Smooth muscle cell (in vitro differentiated cells): Measurements from ENCODE around the gene ESAM. TPM values are rescaled to one million over a fixed set of nuclear protein-coding genes. Genes with fewer than 3 reads are reported as not detected.
A peak's percentile ranks its signal among the peaks of the same experiment; 100 is the strongest.

Experiments
- DNase-seq: peaks from one replicate; lab custom pipeline; 2025; ENCODE audit not compliant: unreplicated experiment; lab: John Stamatoyannopoulos, UW
- H2AFZ ChIP-seq: fragments of 200-600 bp; sonication (generic); 2 replicates; pipeline ENCODE4 v1.6.0; 2016; ENCODE audit warnings: antibody characterized with exemption, low read depth, mild to moderate bottlenecking
- H3F3A ChIP-seq: fragments of 200-600 bp; sonication (generic); 2 replicates; pipeline ENCODE4 v1.6.0; 2017; ENCODE audit warnings: antibody characterized with exemption, low read depth
- H3K27ac ChIP-seq: fragments of 200-600 bp; sonication (generic); 2 replicates; pipeline ENCODE4 v1.5.1; 2016; ENCODE audit warnings: low read depth, mild to moderate bottlenecking
- H3K27me3 ChIP-seq: fragments of 200-600 bp; sonication (generic); 2 replicates; pipeline ENCODE4 v1.6.1; 2016; ENCODE audit warnings: low read depth, mild to moderate bottlenecking
- H3K36me3 ChIP-seq: fragments of 200-600 bp; sonication (generic); 2 replicates; pipeline ENCODE4 v1.5.1; 2016; ENCODE audit warnings: low read depth
- H3K4me1 ChIP-seq: fragments of 200-600 bp; sonication (generic); 2 replicates; pipeline ENCODE4 v1.5.1; 2016; ENCODE audit warnings: low read depth
- H3K4me2 ChIP-seq: fragments of 200-600 bp; sonication (generic); 2 replicates; pipeline ENCODE4 v1.6.0; 2016; ENCODE audit warnings: mild to moderate bottlenecking
- H3K4me3 ChIP-seq: fragments of 200-600 bp; sonication (generic); 2 replicates; pipeline ENCODE4 v1.5.1; 2016; ENCODE audit warnings: mild to moderate bottlenecking
- H3K79me2 ChIP-seq: fragments of 200-600 bp; sonication (generic); 2 replicates; pipeline ENCODE4 v1.6.0; 2016; ENCODE audit warnings: low read depth, mild to moderate bottlenecking
- H3K9ac ChIP-seq: fragments of 200-600 bp; sonication (generic); 2 replicates; pipeline ENCODE4 v1.6.0; 2016; ENCODE audit warnings: low read depth
- H3K9me3 ChIP-seq: fragments of 200-600 bp; sonication (generic); replicated peaks from 2 replicates; pipeline ENCODE4 v1.5.1; 2016; ENCODE audit warnings: low read depth
- H4K20me1 ChIP-seq: fragments of 200-600 bp; sonication (generic); 2 replicates; pipeline ENCODE4 v1.6.0; 2016; ENCODE audit warnings: low read depth
- CTCF ChIP-seq: fragments of 200-600 bp; sonication (generic); IDR thresholded peaks from 2 replicates; pipeline ENCODE4 v1.5.1; 2017; ENCODE audit warnings: borderline replicate concordance, mild to moderate bottlenecking, antibody characterized with exemption; ENCODE audit not compliant: insufficient read depth, poor library complexity, severe bottlenecking
- WGBS: methylation state at CpG from one replicate; pipeline ENCODE4 v1.1.7; 2016; ENCODE audit warnings: low lambda C conversion rate; 5-methylcytosine and 5-hydroxymethylcytosine counted together
- polyA plus RNA-seq: library from polyadenylated mRNA; unstranded; fragments of >200 nt; fragmentation: Nextera tagmentation; extraction: Ambion mirVana; gene quantifications from 2 replicates; pipeline ENCODE4 v1.2.1, GENCODE V29; 2016
- total RNA-seq: library from RNA; depleted of rRNA; stranded (reverse); fragments of >200 nt; gene quantifications from 2 replicates; pipeline ENCODE4 v1.2.3, GENCODE V29; 2014

ESAM gene
- total and polyA plus RNA-seq, 2 experiments from 2014 or later, result 0.31 to 0.94 TPM

- TF ChIP-seq CTCF, result no peak
- Histone ChIP-seq H4K20me1 (no peaks in the 10 kb centered on the region), H3K27ac (no peak overlapping the region), H3K4me3 (no peak overlapping the region), H2AFZ (no peak overlapping the region), H3K9ac (no peak overlapping the region), H3K9me3 (no peaks in the 10 kb centered on the region), H3K79me2 (no peaks in the 10 kb centered on the region), H3F3A (no peaks in the 10 kb centered on the region), H3K4me2 (no peak overlapping the region), H3K36me3 (no peaks in the 10 kb centered on the region), H3K4me1 (peaks cover 23% of the 10 kb centered on the region), H3K27me3 (peaks cover 93% of the 10 kb centered on the region)
- no peak for DNase-seq
- 60% methylated on average over 6 of the region's 6 CpGs for WGBS
These were observed 19.0 kb downstream of the ESAM start for GRCh38 chr11:124743050-124743449.

GRCh38 chr11:124742555-124742954 is 19.5 kb downstream of the ESAM start:
- peaks cover 93% of the 10 kb centered on the region for H3K27me3 ChIP-seq
- H3K27ac ChIP-seq, result no peak overlapping the region
- no peak overlapping the region for H2AFZ ChIP-seq
- no peaks in the 10 kb centered on the region for H3K9me3 ChIP-seq
- no peak for DNase-seq
- TF ChIP-seq CTCF, result no peak
- no peak overlapping the region for H3K4me3 ChIP-seq
- H3K36me3 ChIP-seq, result no peaks in the 10 kb centered on the region
- H3F3A ChIP-seq, result no peaks in the 10 kb centered on the region
- H3K79me2 ChIP-seq, result no peaks in the 10 kb centered on the region
- 69% methylated on average over 2 of the region's 2 CpGs for WGBS
- H3K4me2 ChIP-seq, result no peak overlapping the region
- H3K4me1 ChIP-seq, result peaks cover 26% of the 10 kb centered on the region
- no peaks in the 10 kb centered on the region for H4K20me1 ChIP-seq
- no peak overlapping the region for H3K9ac ChIP-seq

GRCh38 chr11:124740277-124740882 is 21.7 kb downstream of the ESAM start:
- WGBS, result 5% methylated on average over 36 of the region's 37 CpGs
- no peaks in the 10 kb centered on the region for H3K36me3 ChIP-seq
- H3K4me2 ChIP-seq, result peak overlapping the region; percentile 89
- H3F3A ChIP-seq, result no peaks in the 10 kb centered on the region
- H4K20me1 ChIP-seq, result no peaks in the 10 kb centered on the region
- H3K4me1 ChIP-seq, result peaks cover 16% of the 10 kb centered on the region
- H3K27me3 ChIP-seq, result peaks cover 93% of the 10 kb centered on the region
- no peak overlapping the region for H3K9ac ChIP-seq
- no peaks in the 10 kb centered on the region for H3K9me3 ChIP-seq
- no peaks in the 10 kb centered on the region for H3K79me2 ChIP-seq
- peak; percentile 37 for TF ChIP-seq CTCF
- H3K27ac ChIP-seq, result no peak overlapping the region
- no peak for DNase-seq
- peak overlapping the region; percentile 60 for H3K4me3 ChIP-seq
- H2AFZ ChIP-seq, result peak overlapping the region; percentile 70
